Activated T-helper 17 cell treated with anti-CD3 and anti-CD28 coated beads, Interleukin-2, amount 50 U/mL, for 72 hours (primary cell): Measurements from ENCODE around the gene DNAH17. TPM values are rescaled to one million over a fixed set of nuclear protein-coding genes. Genes with fewer than 3 reads are reported as not detected.

Source experiments
- ATAC-seq: fragments of 150-1000 bp; cut with Tn5 transposase; replicated peaks from 2 replicates; pipeline ENCODE4 v1.10.0; 2021; ENCODE audit warnings: mild to moderate bottlenecking, moderate library complexity
- H3K27ac Mint-ChIP-seq: one replicate; pipeline ENCODE4 v1.8.0; 2022; ENCODE audit warnings: mixed read lengths
- H3K27me3 Mint-ChIP-seq: one replicate; pipeline ENCODE4 v1.8.0; 2022; ENCODE audit warnings: mixed read lengths
- H3K36me3 Mint-ChIP-seq: one replicate; pipeline ENCODE4 v1.8.0; 2022; ENCODE audit warnings: low read depth, mild to moderate bottlenecking, mixed read lengths
- H3K4me1 Mint-ChIP-seq: one replicate; pipeline ENCODE4 v1.8.0; 2022; ENCODE audit warnings: mixed read lengths
- H3K4me3 Mint-ChIP-seq: one replicate; pipeline ENCODE4 v1.8.0; 2022; ENCODE audit warnings: mild to moderate bottlenecking, mixed read lengths
- H3K9me3 Mint-ChIP-seq: one replicate; pipeline ENCODE4 v1.8.0; 2022; ENCODE audit warnings: mixed read lengths
- total RNA-seq, 2 donors: library from RNA; stranded (reverse); gene quantifications; one replicate each; pipeline ENCODE4 v1.2.3, GENCODE V29; 2022

Gene DNAH17
- total RNA-seq, 2 donors from 2014 or later, result 0.73 to 1.2 TPM

DNA sequence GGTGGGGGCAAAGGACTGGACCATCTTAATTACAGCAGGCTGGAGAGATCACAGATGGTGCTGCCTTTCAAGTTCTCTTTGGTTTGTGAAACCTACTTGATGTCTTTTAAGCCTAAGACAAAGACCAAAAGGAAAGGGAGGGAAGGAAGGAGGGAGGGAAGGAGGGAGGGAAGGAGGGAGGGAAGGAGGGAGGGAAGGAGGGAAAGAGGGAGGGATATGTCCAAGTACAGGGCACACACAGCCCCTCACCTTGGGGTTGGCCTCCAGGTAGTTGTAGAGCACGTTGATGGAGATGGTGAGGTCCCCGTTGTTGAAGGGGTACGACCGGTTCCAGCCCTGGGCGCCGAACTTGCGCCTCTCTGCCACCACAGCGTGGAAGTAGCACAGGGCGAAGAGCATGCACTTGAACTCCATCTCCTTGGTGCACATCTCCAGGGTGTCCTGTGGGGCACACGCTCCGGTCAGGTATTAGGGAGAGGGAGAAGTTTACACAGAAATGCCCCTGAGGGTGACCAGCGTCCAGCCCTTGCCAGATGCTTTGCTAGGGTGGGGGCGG lies 143.3 kb downstream of the DNAH17 start:
- no peak for ATAC-seq
- H3K9me3 Mint-ChIP-seq, result no peaks in the 10 kb centered on the region
- H3K27ac Mint-ChIP-seq, result no peak overlapping the region
- peaks cover 13% of the 10 kb centered on the region for H3K36me3 Mint-ChIP-seq
- no peak overlapping the region for H3K4me3 Mint-ChIP-seq
- no peaks in the 10 kb centered on the region for H3K4me1 Mint-ChIP-seq
- no peaks in the 10 kb centered on the region for H3K27me3 Mint-ChIP-seq

- no peak for ATAC-seq
- Mint-ChIP-seq H3K36me3 (peaks cover 20% of the 10 kb centered on the region), H3K27me3 (no peaks in the 10 kb centered on the region), H3K9me3 (no peaks in the 10 kb centered on the region), H3K4me3 (no peak overlapping the region), H3K27ac (no peak overlapping the region), H3K4me1 (no peaks in the 10 kb centered on the region)
Observed at GRCh38 chr17:78433013-78433727, 144.0 kb downstream of the DNAH17 start.

GRCh38 chr17:78432226-78433012 lies 144.8 kb downstream of the DNAH17 start:
- no peaks in the 10 kb centered on the region for H3K4me1 Mint-ChIP-seq
- peaks cover 23% of the 10 kb centered on the region for H3K36me3 Mint-ChIP-seq
- no peaks in the 10 kb centered on the region for H3K27me3 Mint-ChIP-seq
- ATAC-seq, result no peak
- H3K4me3 Mint-ChIP-seq, result no peak overlapping the region
- no peaks in the 10 kb centered on the region for H3K9me3 Mint-ChIP-seq
- H3K27ac Mint-ChIP-seq, result no peak overlapping the region

- ATAC-seq, result no peak
- Mint-ChIP-seq H3K4me1 (no peaks in the 10 kb centered on the region), H3K4me3 (no peak overlapping the region), H3K27ac (no peak overlapping the region), H3K9me3 (no peaks in the 10 kb centered on the region), H3K36me3 (peaks cover 31% of the 10 kb centered on the region), H3K27me3 (no peaks in the 10 kb centered on the region)
Observed at GRCh38 chr17:78431692-78431958, 145.6 kb downstream of the DNAH17 start.

- peaks cover 37% of the 10 kb centered on the region for H3K36me3 Mint-ChIP-seq
- no peaks in the 10 kb centered on the region for H3K4me1 Mint-ChIP-seq
- no peak for ATAC-seq
- H3K4me3 Mint-ChIP-seq, result no peak overlapping the region
- H3K27ac Mint-ChIP-seq, result no peak overlapping the region
- H3K9me3 Mint-ChIP-seq, result no peaks in the 10 kb centered on the region
- no peaks in the 10 kb centered on the region for H3K27me3 Mint-ChIP-seq
Observed at GRCh38 chr17:78430892-78431691, 146.1 kb downstream of the DNAH17 start.

GRCh38 chr17:78429618-78429995 lies 147.6 kb downstream of the DNAH17 start:
- Mint-ChIP-seq H3K9me3 (no peaks in the 10 kb centered on the region), H3K36me3 (peaks cover 51% of the 10 kb centered on the region), H3K27ac (no peak overlapping the region)

GRCh38 chr17:78428836-78429617 lies 148.2 kb downstream of the DNAH17 start:
- no peak overlapping the region for H3K4me3 Mint-ChIP-seq
- ATAC-seq, result no peak
- no peak overlapping the region for H3K27ac Mint-ChIP-seq

More at GRCh38 chr17:78429618-78429995, 147.6 kb downstream of the DNAH17 start:
- Mint-ChIP-seq H3K4me1 (no peaks in the 10 kb centered on the region), H3K27me3 (no peaks in the 10 kb centered on the region), H3K4me3 (no peak overlapping the region)
- ATAC-seq, result no peak

GRCh38 chr17:78428025-78428575 lies 149.1 kb downstream of the DNAH17 start:
- no peaks in the 10 kb centered on the region for H3K27me3 Mint-ChIP-seq
- H3K4me1 Mint-ChIP-seq, result no peaks in the 10 kb centered on the region
- H3K9me3 Mint-ChIP-seq, result no peaks in the 10 kb centered on the region
- no peak for ATAC-seq
- no peak overlapping the region for H3K4me3 Mint-ChIP-seq
- H3K36me3 Mint-ChIP-seq, result peaks cover 66% of the 10 kb centered on the region
- no peak overlapping the region for H3K27ac Mint-ChIP-seq

More at GRCh38 chr17:78428836-78429617, 148.2 kb downstream of the DNAH17 start:
- Mint-ChIP-seq H3K4me1 (no peaks in the 10 kb centered on the region), H3K36me3 (peaks cover 57% of the 10 kb centered on the region), H3K27me3 (no peaks in the 10 kb centered on the region), H3K9me3 (no peaks in the 10 kb centered on the region)

GRCh38 chr17:78427140-78427539 lies 150.1 kb downstream of the DNAH17 start:
- no peak overlapping the region for H3K27ac Mint-ChIP-seq
- no peaks in the 10 kb centered on the region for H3K27me3 Mint-ChIP-seq
- no peaks in the 10 kb centered on the region for H3K9me3 Mint-ChIP-seq
- ATAC-seq, result no peak
- H3K36me3 Mint-ChIP-seq, result peaks cover 76% of the 10 kb centered on the region
- peaks cover under 1% of the 10 kb centered on the region for H3K4me1 Mint-ChIP-seq
- H3K4me3 Mint-ChIP-seq, result no peak overlapping the region

- H3K27me3 Mint-ChIP-seq, result no peaks in the 10 kb centered on the region
- no peak overlapping the region for H3K4me3 Mint-ChIP-seq
- peaks cover 84% of the 10 kb centered on the region for H3K36me3 Mint-ChIP-seq
- H3K4me1 Mint-ChIP-seq, result peaks cover 8% of the 10 kb centered on the region
- no peak for ATAC-seq
- no peaks in the 10 kb centered on the region for H3K9me3 Mint-ChIP-seq
- H3K27ac Mint-ChIP-seq, result no peak overlapping the region
Observed at GRCh38 chr17:78426293-78426879, 150.8 kb downstream of the DNAH17 start.

DNA sequence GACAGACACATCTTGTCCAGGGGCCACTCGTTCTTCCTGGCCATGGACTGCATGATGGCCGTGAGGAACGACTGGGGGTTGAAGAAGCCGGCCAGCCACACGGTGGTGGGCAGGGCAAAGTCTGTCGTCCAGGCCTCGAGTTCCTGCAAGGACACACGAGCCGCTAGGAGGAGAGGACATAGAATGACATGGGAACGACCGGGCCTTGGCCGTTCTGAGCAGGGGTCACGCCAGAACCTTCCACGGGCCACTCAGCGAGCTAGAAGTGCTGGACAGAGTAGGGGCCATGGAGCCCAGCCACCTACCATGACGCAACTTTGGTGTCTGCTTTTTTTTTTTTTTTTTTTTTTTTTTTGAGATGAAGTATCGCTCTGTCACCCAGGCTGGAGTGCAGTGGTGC lies 151.8 kb downstream of the DNAH17 start:
- no peaks in the 10 kb centered on the region for H3K9me3 Mint-ChIP-seq
- no peak overlapping the region for H3K27ac Mint-ChIP-seq
- no peak for ATAC-seq
- no peak overlapping the region for H3K4me3 Mint-ChIP-seq
- peaks cover 93% of the 10 kb centered on the region for H3K36me3 Mint-ChIP-seq
- no peaks in the 10 kb centered on the region for H3K27me3 Mint-ChIP-seq
- H3K4me1 Mint-ChIP-seq, result peaks cover 17% of the 10 kb centered on the region

DNA sequence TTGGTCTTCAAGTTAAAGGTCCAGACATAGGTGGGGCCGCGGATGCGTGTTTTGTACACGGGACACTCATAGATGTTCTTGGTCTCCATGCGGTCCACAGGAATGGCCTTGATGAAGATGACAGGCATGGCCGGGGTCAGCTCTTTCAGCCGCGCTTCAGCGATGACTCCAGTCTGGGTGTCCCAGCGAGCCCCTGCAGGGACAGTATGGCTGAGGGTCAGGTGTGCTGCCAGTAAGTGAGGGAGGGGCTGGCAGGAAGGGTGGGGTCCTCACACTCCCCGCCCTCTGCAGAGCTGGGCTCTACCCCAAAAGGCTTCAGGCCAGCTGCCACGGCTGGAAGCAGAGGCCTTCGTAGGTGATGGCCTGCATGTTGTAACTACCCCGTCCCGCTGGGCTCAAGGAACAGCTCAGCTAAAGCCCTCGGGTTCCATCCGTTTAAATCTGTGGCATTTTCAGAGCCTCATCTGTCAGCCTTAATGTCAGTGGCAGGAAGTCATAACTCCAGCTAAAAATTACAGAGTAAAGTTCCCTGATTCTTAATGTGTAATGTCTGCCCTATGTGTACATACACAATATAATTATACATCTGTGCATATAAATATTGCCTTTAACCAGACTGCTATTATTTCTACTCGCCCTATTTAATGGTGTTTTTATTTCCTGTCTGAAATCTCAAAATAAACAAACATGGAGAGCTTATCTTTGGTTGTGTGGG lies 153.1 kb downstream of the DNAH17 start:
- H3K27ac Mint-ChIP-seq, result no peak overlapping the region
- no peak for ATAC-seq
- peaks cover 96% of the 10 kb centered on the region for H3K36me3 Mint-ChIP-seq
- no peak overlapping the region for H3K4me3 Mint-ChIP-seq
- no peaks in the 10 kb centered on the region for H3K9me3 Mint-ChIP-seq
- no peaks in the 10 kb centered on the region for H3K27me3 Mint-ChIP-seq
- H3K4me1 Mint-ChIP-seq, result peaks cover 20% of the 10 kb centered on the region
